Measurements from ENCODE around the gene VHLL.
"Not testable (repeated sequence)": the region's sequence is repeated elsewhere in the genome, so short reads cannot be mapped to it uniquely, and the experiment has no call there.

Gene VHLL
- 0 to 0.16 (median 0) reads per million in 18 experiments for total RNA-seq

GRCh38 chr1:156298852-156299357 is at the start of gene VHLL:
VHLL (minus strand) TSS chr1:156299307; CDS start chr1:156299189, 118 bp downstream.
- DNase-seq: no peak

DNA sequence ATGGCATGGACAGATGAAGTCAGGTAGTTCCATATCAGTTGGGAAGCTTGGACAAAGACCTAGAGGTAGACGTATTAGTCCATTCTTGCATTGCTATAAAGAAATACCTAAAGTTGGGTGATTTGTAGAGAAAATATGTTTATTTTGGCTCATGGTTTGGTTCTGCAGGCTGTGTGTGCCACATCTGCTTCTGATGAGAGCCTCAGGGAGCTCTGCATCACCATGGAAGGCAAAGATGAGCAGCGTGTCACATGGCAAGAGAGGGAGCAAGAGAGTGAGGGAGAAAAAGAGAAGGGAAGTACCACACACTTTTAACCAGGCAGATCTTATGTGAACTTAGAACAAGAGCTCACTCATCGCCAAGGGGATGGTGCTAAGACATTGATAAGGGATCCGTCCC is 48.2 kb upstream of the VHLL start:
- DNase-seq: no peak

GRCh38 chr1:156346636-156347035 is 47.5 kb upstream of the VHLL start:
- no peak for DNase-seq

- DNase-seq: not testable (repeated sequence)
Measured at GRCh38 chr1:156346035-156346434, 46.9 kb upstream of the VHLL start.

DNA sequence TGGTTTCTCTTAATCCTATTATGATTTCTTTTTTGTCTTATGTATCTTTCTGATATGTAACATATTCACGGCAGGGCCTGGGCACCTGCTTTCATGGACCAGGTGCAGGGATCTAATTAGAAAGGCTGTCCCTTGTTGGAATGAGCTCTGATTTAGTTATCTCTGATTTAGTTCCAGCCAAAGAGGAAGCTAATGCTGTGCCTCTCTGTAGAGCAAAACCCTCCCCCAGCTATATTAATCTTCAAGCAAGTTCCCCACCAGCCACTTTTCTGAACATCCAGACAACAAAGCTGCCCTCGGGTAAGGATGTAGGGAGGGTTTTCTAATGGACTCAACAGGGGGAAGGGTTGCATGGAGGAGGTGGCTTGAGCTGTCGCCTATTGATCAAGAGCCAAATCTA is 45.3 kb upstream of the VHLL start:
- DNase-seq: no peak

GRCh38 chr1:156342166-156342955 is 43.3 kb upstream of the VHLL start:
- peak in 1 of 2 donors; percentile 6 for DNase-seq

DNA sequence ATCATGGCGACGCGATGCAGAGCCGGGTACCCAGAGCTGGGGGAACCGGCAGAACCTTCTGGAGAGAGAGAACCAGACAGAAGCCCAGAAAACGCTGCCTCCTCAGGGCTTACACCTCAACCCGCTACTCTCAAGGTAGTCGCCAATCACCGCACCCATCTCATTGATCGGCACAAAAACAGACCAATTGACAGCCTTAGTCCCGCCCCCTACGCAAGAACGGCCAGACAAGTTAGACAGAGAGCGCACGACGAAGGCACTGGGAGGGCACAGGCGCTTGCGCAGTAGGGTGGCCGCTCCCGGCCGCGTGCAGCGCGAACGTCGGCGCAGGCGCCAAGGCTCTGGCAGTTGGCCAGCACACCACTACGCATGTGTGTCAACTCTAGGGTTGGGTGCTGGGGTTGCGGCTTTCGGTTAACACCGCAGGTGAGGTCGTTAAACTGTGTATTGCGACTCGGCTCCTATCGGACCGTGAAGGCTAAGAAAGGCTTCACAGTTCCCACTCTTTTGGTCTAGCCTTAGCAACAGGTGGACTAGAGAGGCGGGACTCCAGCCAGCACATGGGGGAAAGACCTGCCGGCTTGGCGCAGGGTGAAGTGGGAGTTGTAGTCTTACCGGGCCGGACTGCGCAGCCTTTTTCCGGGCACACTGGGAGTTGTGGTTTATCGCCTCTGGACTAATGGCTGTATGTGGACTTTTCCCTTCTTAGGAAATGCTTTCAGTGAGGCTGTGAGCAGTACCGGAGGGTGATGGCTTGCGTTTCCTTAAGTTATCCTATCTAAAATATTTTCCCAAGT is 39.3 kb upstream of the VHLL start, which contains the start of the genes CCT3 and TSACC:
Gene CCT3, minus strand, starts transcription at position 113 of the 797 bp plus-strand sequence. Its CDS starts 108 bp downstream, at position 5.
Gene TSACC, plus strand, starts transcription at position 347 of the 797 bp plus-strand sequence. CDS start 1,232 bp downstream, outside the sequence.
- peak; percentile 100 for DNase-seq

- no peak for DNase-seq
Measured at GRCh38 chr1:156337888-156338179, 38.7 kb upstream of the VHLL start.

- DNase-seq: no peak
Measured at GRCh38 chr1:156337052-156337887, 38.2 kb upstream of the VHLL start.

DNA sequence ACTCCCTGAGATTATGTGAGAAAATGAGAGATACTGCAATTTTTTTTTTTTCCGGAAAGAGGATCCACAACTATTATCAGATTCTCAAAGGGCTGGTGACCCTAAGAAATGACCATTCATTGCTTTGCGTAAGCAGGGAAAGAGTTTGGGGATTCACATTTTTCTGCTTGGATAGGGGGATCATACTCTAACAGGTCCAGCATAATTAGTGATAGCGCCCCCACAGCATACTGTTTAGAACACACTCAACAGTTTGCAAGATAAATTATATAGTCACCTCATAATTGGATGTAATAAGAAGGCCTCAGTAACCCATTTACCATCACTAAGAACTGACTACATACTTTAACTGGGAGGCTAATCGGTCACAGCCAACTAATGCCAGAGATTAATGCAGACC is 37.1 kb upstream of the VHLL start:
- DNase-seq: no peak

DNA sequence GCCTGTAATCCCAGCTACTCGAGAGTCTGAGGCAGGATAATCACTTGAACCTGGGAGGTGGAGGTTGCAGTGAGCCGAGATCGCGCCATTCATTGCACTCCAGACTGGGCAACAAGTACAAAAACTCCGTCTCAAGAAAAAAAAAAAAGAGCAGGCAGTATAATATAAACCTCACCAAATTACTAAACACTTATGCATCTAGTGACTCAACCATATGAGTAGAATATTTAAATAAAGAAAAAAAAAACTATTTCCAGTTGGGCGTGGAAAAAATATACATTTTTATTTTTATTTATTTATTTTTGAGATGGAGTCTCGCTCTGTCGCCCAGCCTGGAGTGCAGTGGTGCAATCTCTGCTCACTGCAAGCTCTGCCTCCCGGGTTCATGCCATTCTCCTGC is 24.1 kb upstream of the VHLL start:
- not testable (repeated sequence) for DNase-seq

DNA sequence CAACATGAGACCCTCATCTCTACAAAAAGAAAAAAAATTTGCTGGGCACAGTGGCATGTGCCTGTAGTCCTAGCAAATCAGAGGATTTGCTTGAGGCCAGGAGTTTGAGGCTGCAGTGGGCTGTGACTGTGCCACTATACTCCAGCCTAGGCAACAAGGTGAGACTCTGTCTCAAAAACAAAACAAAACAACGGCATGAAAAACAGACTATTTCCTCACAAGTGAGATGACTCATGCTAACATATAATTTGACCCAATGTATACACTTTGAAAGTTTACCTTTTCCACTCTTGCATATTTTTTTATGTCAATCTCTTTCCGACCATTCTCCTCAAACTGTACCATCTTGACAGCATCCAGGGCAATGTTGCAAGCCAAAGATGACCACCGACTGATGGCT is 21.5 kb upstream of the VHLL start:
- DNase-seq: no peak

- DNase-seq: peak; percentile 39 to 54
Measured at GRCh38 chr1:156319664-156320063, 20.6 kb upstream of the VHLL start.

- no peak for DNase-seq
Measured at GRCh38 chr1:156316909-156317308, 17.8 kb upstream of the VHLL start.

DNA sequence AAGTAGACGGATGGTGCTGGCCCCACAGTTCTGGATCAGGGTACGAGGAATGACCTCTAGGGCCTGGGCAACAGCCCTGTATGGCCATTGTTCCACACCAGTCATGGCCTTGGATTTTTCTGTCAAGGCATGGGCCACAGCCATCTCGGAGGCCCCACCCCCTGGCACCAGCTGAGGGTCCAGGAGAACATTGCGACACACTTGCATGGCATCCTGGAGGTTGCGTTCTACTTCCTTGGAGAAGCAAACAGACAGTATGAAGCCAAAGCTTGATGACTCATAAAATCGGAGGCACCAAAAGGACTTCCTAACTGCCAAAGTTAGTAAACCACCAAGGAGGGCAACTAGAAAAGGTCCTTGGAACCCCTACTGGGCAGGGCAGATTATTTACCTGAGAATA is 11.9 kb upstream of the VHLL start:
- no peak for DNase-seq

- no peak for DNase-seq
Measured at GRCh38 chr1:156308078-156308477, 9.0 kb upstream of the VHLL start.

DNA sequence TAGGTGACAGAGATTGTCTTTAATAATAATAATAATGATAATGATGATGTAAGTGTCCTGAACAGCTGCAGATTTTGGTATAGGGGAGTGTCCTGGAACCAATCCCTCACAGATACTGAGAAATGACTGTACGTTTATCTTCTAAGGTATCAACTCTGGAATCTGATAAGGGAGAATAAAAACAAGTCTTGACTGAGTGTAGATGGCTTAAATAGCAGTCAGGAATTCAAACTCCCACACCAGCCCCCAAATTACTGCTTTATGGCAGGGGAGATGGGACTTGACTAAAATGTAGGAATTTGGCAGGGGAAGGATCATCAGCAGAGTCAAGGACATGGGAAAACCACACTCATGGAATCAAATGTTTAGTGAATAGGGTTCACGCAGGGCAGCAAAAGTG is 6.1 kb upstream of the VHLL start:
- no peak for DNase-seq

DNA sequence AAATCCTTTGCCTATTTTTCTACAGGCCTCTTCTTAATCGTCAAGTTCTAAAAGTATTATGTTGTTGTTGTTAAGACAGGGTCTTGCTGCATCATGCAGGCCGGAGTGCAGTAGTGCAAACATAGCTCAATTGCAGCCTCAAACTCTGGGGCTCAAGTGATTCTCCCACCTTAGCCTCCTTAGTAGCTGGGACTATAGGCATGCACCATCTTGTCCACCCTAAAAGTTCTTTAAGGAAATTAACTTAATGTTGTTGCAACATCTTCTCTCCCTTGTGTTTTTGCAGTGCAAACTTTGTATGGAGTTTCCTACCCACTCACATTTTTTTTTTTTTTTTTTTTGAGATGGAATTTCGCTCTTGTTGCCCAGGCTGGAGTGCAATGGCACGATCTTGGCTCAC is 4.1 kb upstream of the VHLL start:
- DNase-seq: no peak

GRCh38 chr1:156295391-156295947 is 3.6 kb downstream of the VHLL start, which contains the start of gene GLMP:
GLMP (minus strand) TSS chr1:156295679; CDS start chr1:156295645, 34 bp downstream.
- DNase-seq: peak; percentile 61 to 70

- no peak for DNase-seq
Measured at GRCh38 chr1:156293895-156294294, 5.2 kb downstream of the VHLL start.

GRCh38 chr1:156293098-156293434 is 6.0 kb downstream of the VHLL start:
- no peak for DNase-seq

Measured in inflammatory macrophage (primary cell).